ENCODE measurements around the gene LSM4. TPM values are rescaled to one million over a fixed set of nuclear protein-coding genes. Genes with fewer than 3 reads are reported as not detected.

LSM4 gene
- total and polyA plus RNA-seq, 5 donors = 55.6 to 131 (median 65.7) TPM

- Histone ChIP-seq H3K9me3 (ENCODE audit: control insufficient read depth, low read length) (no peaks in the 10 kb centered on the region), H3K27me3 (ENCODE audit: control insufficient read depth, insufficient read depth) (no peaks in the 10 kb centered on the region), H3K4me1 (ENCODE audit: control insufficient read depth, insufficient read depth, low read length) (peaks cover 8% of the 10 kb centered on the region), H3K27ac (ENCODE audit: low read length) (peak overlapping the region; percentile 57), H3K4me3 (ENCODE audit: low read length) (no peak overlapping the region)
- ATAC-seq = no peak
- DNase-seq = no peak
- WGBS = 73% methylated on average over 4 of the region's 4 CpGs
- intact Hi-C loops (cut with DNase I) = no loop called here
Measured at GRCh38 chr19:18301718-18302111, 21.2 kb downstream of the LSM4 start.

GRCh38 chr19:18300930-18301717 lies 21.8 kb downstream of the LSM4 start:
- 42% methylated on average over 18 of the region's 18 CpGs for WGBS
- no peak overlapping the region for H3K4me3 ChIP-seq (ENCODE audit: low read length)
- H3K9me3 ChIP-seq (ENCODE audit: control insufficient read depth, low read length) = no peaks in the 10 kb centered on the region
- intact Hi-C loops (cut with DNase I) = no loop called here
- peak; percentile 38 to 66 for ATAC-seq
- DNase-seq = peak; percentile 88 to 89 (median 89)
- no peaks in the 10 kb centered on the region for H3K27me3 ChIP-seq (ENCODE audit: control insufficient read depth, insufficient read depth)
- peaks cover 8% of the 10 kb centered on the region for H3K4me1 ChIP-seq (ENCODE audit: control insufficient read depth, insufficient read depth, low read length)
- H3K27ac ChIP-seq (ENCODE audit: low read length) = peak overlapping the region; percentile 71

- 94% methylated on average over 9 of the region's 9 CpGs for WGBS
- Histone ChIP-seq H3K4me3 (ENCODE audit: low read length) (no peak overlapping the region), H3K4me1 (ENCODE audit: control insufficient read depth, insufficient read depth, low read length) (peaks cover 8% of the 10 kb centered on the region), H3K27ac (ENCODE audit: low read length) (no peak overlapping the region), H3K27me3 (ENCODE audit: control insufficient read depth, insufficient read depth) (no peaks in the 10 kb centered on the region), H3K9me3 (ENCODE audit: control insufficient read depth, low read length) (no peaks in the 10 kb centered on the region)
- ATAC-seq (no peak), DNase-seq (peak in 1 of 3 donors; percentile 32)
- intact Hi-C loops (cut with DNase I) = no loop called here
Measured at GRCh38 chr19:18299654-18300053, 23.2 kb downstream of the LSM4 start.

- Histone ChIP-seq H3K4me3 (ENCODE audit: low read length) (no peak overlapping the region), H3K27me3 (ENCODE audit: control insufficient read depth, insufficient read depth) (no peaks in the 10 kb centered on the region), H3K27ac (ENCODE audit: low read length) (no peak overlapping the region), H3K4me1 (ENCODE audit: control insufficient read depth, insufficient read depth, low read length) (peaks cover 10% of the 10 kb centered on the region), H3K9me3 (ENCODE audit: control insufficient read depth, low read length) (no peaks in the 10 kb centered on the region)
- intact Hi-C loops (cut with DNase I) = no loop called here
- ATAC-seq (no peak), DNase-seq (no peak)
- WGBS = 81% methylated on average over 6 of the region's 6 CpGs
Measured at GRCh38 chr19:18298601-18299000, 24.3 kb downstream of the LSM4 start.

GRCh38 chr19:18297308-18297707 lies 25.6 kb downstream of the LSM4 start:
- Histone ChIP-seq H3K4me3 (ENCODE audit: low read length) (no peak overlapping the region), H3K27ac (ENCODE audit: low read length) (no peak overlapping the region), H3K9me3 (ENCODE audit: control insufficient read depth, low read length) (no peaks in the 10 kb centered on the region), H3K27me3 (ENCODE audit: control insufficient read depth, insufficient read depth) (no peaks in the 10 kb centered on the region), H3K4me1 (ENCODE audit: control insufficient read depth, insufficient read depth, low read length) (peaks cover 5% of the 10 kb centered on the region)
- 37% methylated on average over 4 of the region's 4 CpGs for WGBS
- ATAC-seq = no peak
- intact Hi-C loops (cut with DNase I) = no loop called here
- DNase-seq = no peak

GRCh38 chr19:18295034-18295451 lies 27.8 kb downstream of the LSM4 start:
- ATAC-seq (no peak), DNase-seq (peak in 1 of 3 donors; percentile 37)
- H3K27ac ChIP-seq (ENCODE audit: low read length) = no peak overlapping the region
- H3K4me1 ChIP-seq (ENCODE audit: control insufficient read depth, insufficient read depth, low read length) = peaks cover 2% of the 10 kb centered on the region
- WGBS = 98% methylated on average over 4 of the region's 4 CpGs
- H3K9me3 ChIP-seq (ENCODE audit: control insufficient read depth, low read length) = no peaks in the 10 kb centered on the region
- intact Hi-C loops (cut with DNase I) = no loop called here
- no peaks in the 10 kb centered on the region for H3K27me3 ChIP-seq (ENCODE audit: control insufficient read depth, insufficient read depth)
- H3K4me3 ChIP-seq (ENCODE audit: low read length) = no peak overlapping the region

GRCh38 chr19:18294467-18294864 lies 28.4 kb downstream of the LSM4 start:
- peaks cover 2% of the 10 kb centered on the region for H3K4me1 ChIP-seq (ENCODE audit: control insufficient read depth, insufficient read depth, low read length)
- H3K27me3 ChIP-seq (ENCODE audit: control insufficient read depth, insufficient read depth) = no peaks in the 10 kb centered on the region
- 48% methylated on average over 9 of the region's 9 CpGs for WGBS
- no peaks in the 10 kb centered on the region for H3K9me3 ChIP-seq (ENCODE audit: control insufficient read depth, low read length)
- DNase-seq (peak in 2 of 3 donors; percentile 79), ATAC-seq (no peak)
- intact Hi-C loops (cut with DNase I) = no loop called here
- no peak overlapping the region for H3K4me3 ChIP-seq (ENCODE audit: low read length)
- H3K27ac ChIP-seq (ENCODE audit: low read length) = peak overlapping the region; percentile 96

- no peak for ATAC-seq
- no peaks in the 10 kb centered on the region for H3K27me3 ChIP-seq (ENCODE audit: control insufficient read depth, insufficient read depth)
- peaks cover 2% of the 10 kb centered on the region for H3K4me1 ChIP-seq (ENCODE audit: control insufficient read depth, insufficient read depth, low read length)
- intact Hi-C loops (cut with DNase I) = no loop called here
- H3K4me3 ChIP-seq (ENCODE audit: low read length) = no peak overlapping the region
- peak in 1 of 3 donors; percentile 56 for DNase-seq
- WGBS = 56% methylated on average over 18 of the region's 18 CpGs
- H3K9me3 ChIP-seq (ENCODE audit: control insufficient read depth, low read length) = no peaks in the 10 kb centered on the region
- peak overlapping the region; percentile 96 for H3K27ac ChIP-seq (ENCODE audit: low read length)
Measured at GRCh38 chr19:18293642-18294466, 29.0 kb downstream of the LSM4 start.

GRCh38 chr19:18292810-18293641 lies 29.9 kb downstream of the LSM4 start:
- H3K27ac ChIP-seq (ENCODE audit: low read length) = peak overlapping the region; percentile 96
- DNase-seq = peak; percentile 89 to 96 (median 95)
- H3K4me3 ChIP-seq (ENCODE audit: low read length) = peak overlapping the region; percentile 52
- H3K4me1 ChIP-seq (ENCODE audit: control insufficient read depth, insufficient read depth, low read length) = peaks cover 2% of the 10 kb centered on the region
- 8% methylated on average over 31 of the region's 31 CpGs for WGBS
- intact Hi-C loops (cut with DNase I) = no loop called here
- ATAC-seq = peak; percentile 68 to 73
- H3K9me3 ChIP-seq (ENCODE audit: control insufficient read depth, low read length) = no peaks in the 10 kb centered on the region
- no peaks in the 10 kb centered on the region for H3K27me3 ChIP-seq (ENCODE audit: control insufficient read depth, insufficient read depth)

GRCh38 chr19:18292462-18292809 lies 30.4 kb downstream of the LSM4 start:
- ATAC-seq (no peak), DNase-seq (peak in 1 of 3 donors; percentile 72)
- WGBS = under 1% methylated on average over 20 of the region's 20 CpGs
- Histone ChIP-seq H3K4me3 (ENCODE audit: low read length) (peak overlapping the region; percentile 52), H3K27me3 (ENCODE audit: control insufficient read depth, insufficient read depth) (no peaks in the 10 kb centered on the region), H3K9me3 (ENCODE audit: control insufficient read depth, low read length) (no peaks in the 10 kb centered on the region), H3K27ac (ENCODE audit: low read length) (peak overlapping the region; percentile 96), H3K4me1 (ENCODE audit: control insufficient read depth, insufficient read depth, low read length) (peaks cover 2% of the 10 kb centered on the region)
- intact Hi-C loops (cut with DNase I) = no loop called here
